ENCODE data around the gene PTX3.

PTX3 gene

GRCh38 chr3:157479464-157480243 lies 43.0 kb downstream of the PTX3 start:
- Histone ChIP-seq H3K9me3 (ENCODE audit: control insufficient read depth in 1 of 2, low read length in 2 of 2) (no peaks in the 10 kb centered on the region), H3K27me3 (ENCODE audit: low read depth, low read length) (no peaks in the 10 kb centered on the region), H3K36me3 (ENCODE audit: control insufficient read depth in 1 of 2, insufficient read depth in 2 of 2, low read length in 2 of 2) (no peaks in the 10 kb centered on the region), H3K4me3 (ENCODE audit: low read depth in 1 of 2, low read length in 2 of 2) (no peak overlapping the region), H3K4me1 (ENCODE audit: control insufficient read depth in 1 of 2, insufficient read depth in 2 of 2, low read length in 2 of 2) (no peaks in the 10 kb centered on the region), H3K27ac (ENCODE audit: low read length) (no peak overlapping the region)

- no peaks in the 10 kb centered on the region for H3K27me3 ChIP-seq (ENCODE audit: low read depth, low read length)
- no peaks in the 10 kb centered on the region for H3K36me3 ChIP-seq (ENCODE audit: control insufficient read depth in 1 of 2, insufficient read depth in 2 of 2, low read length in 2 of 2)
- H3K4me3 ChIP-seq (ENCODE audit: low read depth in 1 of 2, low read length in 2 of 2) = no peak overlapping the region
- no peaks in the 10 kb centered on the region for H3K4me1 ChIP-seq (ENCODE audit: control insufficient read depth in 1 of 2, insufficient read depth in 2 of 2, low read length in 2 of 2)
- H3K9me3 ChIP-seq (ENCODE audit: control insufficient read depth in 1 of 2, low read length in 2 of 2) = no peaks in the 10 kb centered on the region
- H3K27ac ChIP-seq (ENCODE audit: low read length) = no peak overlapping the region
These were observed 50.7 kb downstream of the PTX3 start for GRCh38 chr3:157487339-157487738.

- no peaks in the 10 kb centered on the region for H3K9me3 ChIP-seq (ENCODE audit: control insufficient read depth in 1 of 2, low read length in 2 of 2)
- H3K27me3 ChIP-seq (ENCODE audit: low read depth, low read length) = no peaks in the 10 kb centered on the region
- no peak overlapping the region for H3K27ac ChIP-seq (ENCODE audit: low read length)
- no peak overlapping the region for H3K4me3 ChIP-seq (ENCODE audit: low read depth in 1 of 2, low read length in 2 of 2)
- no peaks in the 10 kb centered on the region for H3K4me1 ChIP-seq (ENCODE audit: control insufficient read depth in 1 of 2, insufficient read depth in 2 of 2, low read length in 2 of 2)
- no peaks in the 10 kb centered on the region for H3K36me3 ChIP-seq (ENCODE audit: control insufficient read depth in 1 of 2, insufficient read depth in 2 of 2, low read length in 2 of 2)
These were observed 51.5 kb downstream of the PTX3 start for GRCh38 chr3:157488144-157488543.

- no peak overlapping the region for H3K4me3 ChIP-seq (ENCODE audit: low read depth in 1 of 2, low read length in 2 of 2)
- H3K4me1 ChIP-seq (ENCODE audit: control insufficient read depth in 1 of 2, insufficient read depth in 2 of 2, low read length in 2 of 2) = no peaks in the 10 kb centered on the region
- no peaks in the 10 kb centered on the region for H3K27me3 ChIP-seq (ENCODE audit: low read depth, low read length)
- H3K27ac ChIP-seq (ENCODE audit: low read length) = no peak overlapping the region
- H3K36me3 ChIP-seq (ENCODE audit: control insufficient read depth in 1 of 2, insufficient read depth in 2 of 2, low read length in 2 of 2) = no peaks in the 10 kb centered on the region
- H3K9me3 ChIP-seq (ENCODE audit: control insufficient read depth in 1 of 2, low read length in 2 of 2) = no peaks in the 10 kb centered on the region
These were observed 54.5 kb downstream of the PTX3 start for GRCh38 chr3:157491136-157491535.

Data from muscle layer of duodenum (tissue), 2 donors.